Neural progenitor cell (in vitro differentiated cells): ENCODE results near the gene NRCAM. TPM values are rescaled to one million over a fixed set of nuclear protein-coding genes. Genes with fewer than 3 reads are reported as not detected.

Source experiments
- DNase-seq: peaks from one replicate; pipeline ENCODE4 v3.0.0-alpha.2; 2016; ENCODE audit warnings: low spot score
- H2AFZ ChIP-seq: fragments of 200-600 bp; sonication (generic); replicated peaks from 2 replicates; pipeline ENCODE4 v1.6.1; 2016; ENCODE audit warnings: antibody characterized with exemption
- H3F3A ChIP-seq: fragments of 200-600 bp; sonication (generic); 2 replicates; pipeline ENCODE4 v1.6.1; 2016; ENCODE audit warnings: antibody characterized with exemption, low read depth
- H3K27ac ChIP-seq: fragments of 200-600 bp; sonication (generic); 2 replicates; pipeline ENCODE4 v1.5.1; 2016; ENCODE audit warnings: mild to moderate bottlenecking
- H3K27me3 ChIP-seq: fragments of 200-600 bp; sonication (generic); 2 replicates; pipeline ENCODE4 v1.6.1; 2016; ENCODE audit warnings: mild to moderate bottlenecking, moderate library complexity
- H3K36me3 ChIP-seq: fragments of 200-600 bp; sonication (generic); 2 replicates; pipeline ENCODE4 v1.5.1; 2016
- H3K4me1 ChIP-seq: fragments of 200-600 bp; sonication (generic); 2 replicates; pipeline ENCODE4 v1.6.1; 2016; ENCODE audit warnings: mixed run types
- H3K4me2 ChIP-seq: fragments of 200-600 bp; sonication (generic); 2 replicates; pipeline ENCODE4 v1.6.1; 2016
- H3K4me3 ChIP-seq: fragments of 200-600 bp; sonication (generic); 2 replicates; pipeline ENCODE4 v1.5.1; 2016
- H3K79me2 ChIP-seq: fragments of 200-600 bp; sonication (generic); 2 replicates; pipeline ENCODE4 v1.6.1; 2016; ENCODE audit warnings: low read depth
- H3K9ac ChIP-seq: fragments of 200-600 bp; sonication (generic); 2 replicates; pipeline ENCODE4 v1.6.1; 2016
- H3K9me3 ChIP-seq: fragments of 200-600 bp; sonication (generic); 2 replicates; pipeline ENCODE4 v1.5.1; 2016; ENCODE audit warnings: low read depth
- H4K20me1 ChIP-seq: fragments of 200-600 bp; sonication (generic); 2 replicates; pipeline ENCODE4 v1.6.1; 2016; ENCODE audit warnings: low read depth
- H3K27ac Mint-ChIP-seq: 3 replicates; pipeline ENCODE4 v1.8.0; 2021; ENCODE audit warnings: mixed read lengths
- H3K27me3 Mint-ChIP-seq: 2 replicates; pipeline ENCODE4 v1.8.0; 2022; ENCODE audit warnings: low read depth, mild to moderate bottlenecking, inconsistent platforms, moderate library complexity, mixed read lengths; ENCODE audit not compliant: insufficient read depth
- H3K36me3 Mint-ChIP-seq: 3 replicates; pipeline ENCODE4 v1.8.0; 2021; ENCODE audit warnings: mixed read lengths
- H3K4me1 Mint-ChIP-seq: 3 replicates; pipeline ENCODE4 v1.8.0; 2021; ENCODE audit warnings: mixed read lengths
- H3K4me3 Mint-ChIP-seq: 3 replicates; pipeline ENCODE4 v1.8.0; 2021; ENCODE audit warnings: mild to moderate bottlenecking, moderate library complexity, mixed read lengths
- H3K9me3 Mint-ChIP-seq: 3 replicates; pipeline ENCODE4 v1.8.0; 2020; ENCODE audit warnings: mixed read lengths
- CTCF ChIP-seq: fragments of 200-600 bp; sonication (generic); IDR thresholded peaks from 2 replicates; pipeline ENCODE4 v1.5.1; 2017; ENCODE audit warnings: antibody characterized with exemption, mild to moderate bottlenecking
- EZH2 ChIP-seq: fragments of 200-600 bp; sonication (generic); IDR thresholded peaks from 2 replicates; pipeline ENCODE4 v1.6.1; 2017; ENCODE audit warnings: antibody characterized with exemption, mild to moderate bottlenecking, moderate library complexity
- EZH2phosphoT487 ChIP-seq: fragments of 200-600 bp; sonication (generic); IDR thresholded peaks from 2 replicates; pipeline ENCODE4 v1.6.1; 2017; ENCODE audit warnings: antibody characterized with exemption
- total RNA-seq: library from RNA; depleted of rRNA; stranded (reverse); fragments of >200 nt; gene quantifications from 2 replicates; pipeline ENCODE4 v1.2.3, GENCODE V29; 2015; ENCODE audit warnings: low replicate concordance

NRCAM gene
- total RNA-seq, 1 donor from 2014 or later: 104 TPM

GRCh38 chr7:108136191-108136688, 320.0 kb downstream of the NRCAM start:
- H2AFZ ChIP-seq: no peak overlapping the region

GRCh38 chr7:108135446-108136190, 320.6 kb downstream of the NRCAM start:
- Histone ChIP-seq H3K27me3 (no peaks in the 10 kb centered on the region), H3K4me1 (peaks cover 22% of the 10 kb centered on the region), H3K9ac (no peak overlapping the region), H3K79me2 (no peaks in the 10 kb centered on the region), H3K27ac (no peak overlapping the region), H3F3A (peaks cover 19% of the 10 kb centered on the region), H4K20me1 (peaks cover 3% of the 10 kb centered on the region), H2AFZ (no peak overlapping the region), H3K4me3 (no peak overlapping the region), H3K4me2 (no peak overlapping the region), H3K36me3 (no peaks in the 10 kb centered on the region), H3K9me3 (no peaks in the 10 kb centered on the region)
- no peak overlapping the region for H3K27ac Mint-ChIP-seq
- peaks cover 18% of the 10 kb centered on the region for H3K4me1 Mint-ChIP-seq
- H3K4me3 Mint-ChIP-seq: no peak overlapping the region
- no peaks in the 10 kb centered on the region for H3K27me3 Mint-ChIP-seq
- no peak for TF ChIP-seq EZH2phosphoT487
- no peak for TF ChIP-seq CTCF
- TF ChIP-seq EZH2: no peak
- peaks cover 2% of the 10 kb centered on the region for H3K36me3 Mint-ChIP-seq
- peaks cover 2% of the 10 kb centered on the region for H3K9me3 Mint-ChIP-seq
- no peak for DNase-seq

More at GRCh38 chr7:108136191-108136688, 320.0 kb downstream of the NRCAM start:
- Histone ChIP-seq H3K9ac (no peak overlapping the region), H4K20me1 (peaks cover 3% of the 10 kb centered on the region), H3K4me3 (no peak overlapping the region), H3K27ac (no peak overlapping the region), H3K79me2 (no peaks in the 10 kb centered on the region), H3K9me3 (no peaks in the 10 kb centered on the region), H3K27me3 (no peaks in the 10 kb centered on the region), H3K36me3 (no peaks in the 10 kb centered on the region), H3K4me2 (no peak overlapping the region), H3K4me1 (peaks cover 22% of the 10 kb centered on the region), H3F3A (peaks cover 19% of the 10 kb centered on the region)
- peaks cover 2% of the 10 kb centered on the region for H3K9me3 Mint-ChIP-seq
- DNase-seq: no peak
- H3K4me3 Mint-ChIP-seq: no peak overlapping the region
- no peak for TF ChIP-seq EZH2
- no peak overlapping the region for H3K27ac Mint-ChIP-seq
- H3K4me1 Mint-ChIP-seq: peaks cover 18% of the 10 kb centered on the region
- H3K27me3 Mint-ChIP-seq: no peaks in the 10 kb centered on the region
- peaks cover 2% of the 10 kb centered on the region for H3K36me3 Mint-ChIP-seq

- Histone ChIP-seq H3K79me2 (no peaks in the 10 kb centered on the region), H3K9ac (no peak overlapping the region), H3K4me1 (peaks cover 22% of the 10 kb centered on the region), H3K4me2 (no peak overlapping the region), H3F3A (peaks cover 19% of the 10 kb centered on the region), H2AFZ (no peak overlapping the region), H3K4me3 (no peak overlapping the region), H3K9me3 (no peaks in the 10 kb centered on the region), H3K36me3 (no peaks in the 10 kb centered on the region), H3K27ac (no peak overlapping the region), H4K20me1 (peaks cover 3% of the 10 kb centered on the region), H3K27me3 (no peaks in the 10 kb centered on the region)
- DNase-seq: no peak
- H3K36me3 Mint-ChIP-seq: peaks cover 2% of the 10 kb centered on the region
- peaks cover 18% of the 10 kb centered on the region for H3K4me1 Mint-ChIP-seq
- H3K4me3 Mint-ChIP-seq: no peak overlapping the region
- no peak for TF ChIP-seq CTCF
- TF ChIP-seq EZH2phosphoT487: no peak
- no peak for TF ChIP-seq EZH2
- no peaks in the 10 kb centered on the region for H3K27me3 Mint-ChIP-seq
- H3K27ac Mint-ChIP-seq: no peak overlapping the region
- H3K9me3 Mint-ChIP-seq: peaks cover 2% of the 10 kb centered on the region
Measured at GRCh38 chr7:108134486-108134885, 321.8 kb downstream of the NRCAM start.
